Frontal cortex (tissue), 4 donors: Measurements from ENCODE around the gene HJV. TPM values are rescaled to one million over a fixed set of nuclear protein-coding genes. Genes with fewer than 3 reads are reported as not detected.

Source experiments
- DNase-seq, 2 donors: peaks; one replicate each; pipeline ENCODE4 v3.0.0; 2012; ENCODE audit warnings: low spot score in 2 of 2
- FAIRE-seq: peaks from 2 replicates; lab custom pipeline; 2012; peaks lifted over from hg19 to GRCh38; lab: Jason Lieb, UNC
- small RNA-seq: library from RNA; depleted of rRNA; stranded (forward); fragments of <200 nt; gene quantifications from one replicate; pipeline ENCODE3, GENCODE V24; 2014
- total RNA-seq: library from RNA; depleted of rRNA; stranded (reverse); fragments of >200 nt; gene quantifications from one replicate; pipeline ENCODE4 v1.2.3, GENCODE V29; 2014
- donor health status: control.
- donor health status: control.
- donor health status: control.

HJV gene
- total RNA-seq, 1 donor from 2014 or later, result not detected

- no peak for FAIRE-seq
- DNase-seq, result peak; percentile 75 to 78
These were observed 42.4 kb downstream of the HJV start for GRCh38 chr1:145978854-145979745.

GRCh38 chr1:145978471-145978853 lies 43.1 kb downstream of the HJV start:
- FAIRE-seq (no peak), DNase-seq (no peak)

- FAIRE-seq, result no peak
- DNase-seq, result peak; percentile 76 to 77
These were observed 43.8 kb downstream of the HJV start for GRCh38 chr1:145977486-145978470.

- no peak for FAIRE-seq
- no peak for DNase-seq
These were observed 44.5 kb downstream of the HJV start for GRCh38 chr1:145977016-145977415.

- DNase-seq, result no peak
- no peak for FAIRE-seq
These were observed 46.3 kb downstream of the HJV start for GRCh38 chr1:145975216-145975615.

- FAIRE-seq (no peak), DNase-seq (no peak)
These were observed 46.8 kb downstream of the HJV start for GRCh38 chr1:145974721-145975120.

GRCh38 chr1:145972580-145972979 lies 49.0 kb downstream of the HJV start:
- FAIRE-seq (no peak), DNase-seq (no peak)

Small RNAs within 50 kb of the gene (small RNA-seq; reads per million reads assigned to genes)
- 4.7 reads per million, percentile 92 among the genes with 10 or more reads in this experiment for gene RNVU1-6

Other genes starting within 250 kb of the HJV start
- 26.5 TPM for gene RNF115, start 197.6 kb downstream of the HJV start, total RNA-seq
- 30.6 TPM for gene POLR3C, start 197.5 kb downstream of the HJV start, total RNA-seq
- 2.4 TPM for gene NUDT17, start 176.1 kb downstream of the HJV start, total RNA-seq
- gene PIAS3, start 162.7 kb downstream of the HJV start, total RNA-seq, result 6.1 TPM
- gene ANKRD35, start 135.9 kb downstream of the HJV start, total RNA-seq, result 0.82 TPM
- 0.82 TPM for gene ITGA10, start 111.7 kb downstream of the HJV start, total RNA-seq
- 35.5 TPM for gene PEX11B, start 103.0 kb downstream of the HJV start, total RNA-seq
- gene RBM8A, start 94.3 kb downstream of the HJV start, total RNA-seq, result 81.1 TPM
- gene LIX1L, start 63.7 kb downstream of the HJV start, total RNA-seq, result 17.1 TPM
- gene ANKRD34A, start 57.2 kb downstream of the HJV start, total RNA-seq, result 1.6 TPM
- gene POLR3GL, start 57.0 kb downstream of the HJV start, total RNA-seq, result 14.7 TPM
- gene TXNIP, start 25.2 kb downstream of the HJV start, total RNA-seq, result 125 TPM
- gene NBPF10, start 123.1 kb upstream of the HJV start, total RNA-seq, result 0.41 TPM
- gene NOTCH2NLA, start 207.3 kb upstream of the HJV start, total RNA-seq, result 8.6 TPM